ENCODE data around the gene PPM1B. TPM values are rescaled to one million over a fixed set of nuclear protein-coding genes. Genes with fewer than 3 reads are reported as not detected.

Gene PPM1B
- total and polyA plus RNA-seq, 5 donors from 2014 or later, result 48.9 to 91.8 (median 61.8) TPM

DNA sequence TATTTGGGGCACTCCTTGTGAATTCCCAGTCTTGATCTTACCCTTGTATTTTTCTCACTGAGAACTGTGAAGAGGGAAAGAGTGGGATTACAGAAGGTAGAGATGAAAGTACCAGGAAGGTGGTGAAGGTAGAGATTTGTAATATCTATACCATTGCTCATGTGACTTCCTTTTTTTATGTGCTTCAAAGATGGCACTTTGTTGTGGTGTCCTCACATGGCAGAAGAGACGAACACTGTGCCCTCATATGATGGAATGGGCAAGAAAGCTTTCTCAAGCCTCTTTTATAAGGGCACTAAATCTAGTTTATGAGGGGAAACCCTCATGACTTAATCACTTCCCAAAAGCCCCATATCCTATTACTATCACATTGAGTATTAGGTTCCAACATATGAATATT is 28.9 kb upstream of the PPM1B start:
- Histone ChIP-seq H3K9me3 (ENCODE audit: control insufficient read depth in 2 of 2, low read length in 2 of 2) (no peaks in the 10 kb centered on the region), H3K4me3 (ENCODE audit: low read depth, low read length) (no peak overlapping the region), H3K27ac (ENCODE audit: insufficient read depth, low read length, poor library complexity, severe bottlenecking) (no peak overlapping the region), H3K4me1 (ENCODE audit: control insufficient read depth, insufficient read depth, low read length, poor library complexity, severe bottlenecking) (no peaks in the 10 kb centered on the region), H3K36me3 (ENCODE audit: control insufficient read depth, insufficient read depth, low read length) (no peaks in the 10 kb centered on the region), H3K27me3 (ENCODE audit: control insufficient read depth, insufficient read depth, low read length) (no peaks in the 10 kb centered on the region)
- DNase-seq, result no peak
- H3K4me1 Mint-ChIP-seq, result peaks cover 0 to 4% (median 0%) of the 10 kb centered on the region in 4 donors
- H3K36me3 Mint-ChIP-seq, result no peaks in the 10 kb centered on the region
- no peak for ATAC-seq (ENCODE audit: low read depth in 2 of 2)
- no peak overlapping the region for H3K27ac Mint-ChIP-seq
- H3K27me3 Mint-ChIP-seq, result peaks cover 16% of the 10 kb centered on the region
- peaks cover 0 to 5% (median 0%) of the 10 kb centered on the region in 7 donors for H3K9me3 Mint-ChIP-seq
- H3K4me3 Mint-ChIP-seq, result no peak overlapping the region

GRCh38 chr2:44142306-44142705 is 26.4 kb upstream of the PPM1B start:
- H3K27ac ChIP-seq (ENCODE audit: insufficient read depth, low read length, poor library complexity, severe bottlenecking), result no peak overlapping the region
- no peaks in the 10 kb centered on the region for H3K36me3 ChIP-seq (ENCODE audit: control insufficient read depth, insufficient read depth, low read length)
- no peaks in the 10 kb centered on the region for H3K4me1 ChIP-seq (ENCODE audit: control insufficient read depth, insufficient read depth, low read length, poor library complexity, severe bottlenecking)
- no peak overlapping the region for H3K4me3 ChIP-seq (ENCODE audit: low read depth, low read length)
- Mint-ChIP-seq H3K4me1 (peaks cover 0 to 6% (median 0%) of the 10 kb centered on the region in 4 donors), H3K36me3 (no peaks in the 10 kb centered on the region), H3K9me3 (peaks cover 0 to 5% (median 0%) of the 10 kb centered on the region in 7 donors), H3K4me3 (no peak overlapping the region), H3K27me3 (peaks cover 16% of the 10 kb centered on the region), H3K27ac (no peak overlapping the region)
- H3K9me3 ChIP-seq (ENCODE audit: control insufficient read depth in 2 of 2, low read length in 2 of 2), result no peaks in the 10 kb centered on the region
- ATAC-seq (ENCODE audit: low read depth in 2 of 2) (no peak), DNase-seq (no peak)
- H3K27me3 ChIP-seq (ENCODE audit: control insufficient read depth, insufficient read depth, low read length), result no peaks in the 10 kb centered on the region

- Histone ChIP-seq H3K27me3 (ENCODE audit: control insufficient read depth, insufficient read depth, low read length) (peaks cover under 1% of the 10 kb centered on the region), H3K27ac (ENCODE audit: insufficient read depth, low read length, poor library complexity, severe bottlenecking) (no peak overlapping the region), H3K4me1 (ENCODE audit: control insufficient read depth, insufficient read depth, low read length, poor library complexity, severe bottlenecking) (no peaks in the 10 kb centered on the region), H3K4me3 (ENCODE audit: low read depth, low read length) (no peak overlapping the region), H3K36me3 (ENCODE audit: control insufficient read depth, insufficient read depth, low read length) (no peaks in the 10 kb centered on the region), H3K9me3 (ENCODE audit: control insufficient read depth in 2 of 2, low read length in 2 of 2) (no peaks in the 10 kb centered on the region)
- H3K27ac Mint-ChIP-seq, result peak overlapping the region in 1 of 3 donors; percentile 5
- DNase-seq, result no peak
- H3K36me3 Mint-ChIP-seq, result no peaks in the 10 kb centered on the region
- H3K9me3 Mint-ChIP-seq, result peaks cover 0 to 5% (median 0%) of the 10 kb centered on the region in 7 donors
- no peak for ATAC-seq (ENCODE audit: low read depth in 2 of 2)
- H3K4me3 Mint-ChIP-seq, result no peak overlapping the region
- peaks cover 16% of the 10 kb centered on the region for H3K27me3 Mint-ChIP-seq
- H3K4me1 Mint-ChIP-seq, result peaks cover 0 to 6% (median 0%) of the 10 kb centered on the region in 4 donors
Measured at GRCh38 chr2:44143701-44144100, 25.0 kb upstream of the PPM1B start.

DNA sequence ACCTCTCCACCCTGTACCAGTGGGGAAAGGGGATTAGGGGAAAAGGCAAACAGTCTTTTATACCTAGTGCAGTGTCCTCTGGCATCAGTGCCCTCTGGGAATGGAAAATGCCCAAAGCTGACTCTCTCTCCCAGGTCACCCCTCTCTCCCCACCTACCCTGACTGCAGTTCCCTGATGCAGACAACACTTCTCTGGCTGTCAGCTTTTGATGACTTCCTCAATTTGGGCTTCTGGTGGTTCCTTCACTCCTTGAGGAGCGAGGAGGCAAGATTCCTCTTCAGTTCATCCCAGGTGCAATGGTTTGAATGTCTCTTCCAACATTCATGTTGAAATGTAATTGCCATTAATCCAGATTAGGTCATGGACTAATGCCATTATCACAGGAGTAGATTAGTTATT is 19.7 kb upstream of the PPM1B start:
- no peak for DNase-seq
- ATAC-seq (ENCODE audit: low read depth in 2 of 2), result no peak
- peaks cover 10% of the 10 kb centered on the region for H3K27me3 ChIP-seq (ENCODE audit: control insufficient read depth, insufficient read depth, low read length)
- H3K4me1 ChIP-seq (ENCODE audit: control insufficient read depth, insufficient read depth, low read length, poor library complexity, severe bottlenecking), result no peaks in the 10 kb centered on the region
- H3K4me3 ChIP-seq (ENCODE audit: low read depth, low read length), result no peak overlapping the region
- Mint-ChIP-seq H3K27ac (no peak overlapping the region), H3K4me3 (no peak overlapping the region), H3K27me3 (peaks cover 11% of the 10 kb centered on the region), H3K4me1 (peaks cover 0 to 2% (median 0%) of the 10 kb centered on the region in 4 donors), H3K9me3 (peaks cover 0 to 1% (median 0%) of the 10 kb centered on the region in 7 donors), H3K36me3 (no peaks in the 10 kb centered on the region)
- no peaks in the 10 kb centered on the region for H3K36me3 ChIP-seq (ENCODE audit: control insufficient read depth, insufficient read depth, low read length)
- no peaks in the 10 kb centered on the region for H3K9me3 ChIP-seq (ENCODE audit: control insufficient read depth in 2 of 2, low read length in 2 of 2)
- no peak overlapping the region for H3K27ac ChIP-seq (ENCODE audit: insufficient read depth, low read length, poor library complexity, severe bottlenecking)

GRCh38 chr2:44150473-44150872 is 18.2 kb upstream of the PPM1B start:
- no peaks in the 10 kb centered on the region for H3K9me3 Mint-ChIP-seq
- H3K4me1 ChIP-seq (ENCODE audit: control insufficient read depth, insufficient read depth, low read length, poor library complexity, severe bottlenecking), result no peaks in the 10 kb centered on the region
- H3K4me3 Mint-ChIP-seq, result no peak overlapping the region
- H3K36me3 ChIP-seq (ENCODE audit: control insufficient read depth, insufficient read depth, low read length), result no peaks in the 10 kb centered on the region
- no peak overlapping the region for H3K4me3 ChIP-seq (ENCODE audit: low read depth, low read length)
- peaks cover 0 to 2% (median 0%) of the 10 kb centered on the region in 4 donors for H3K4me1 Mint-ChIP-seq
- no peak overlapping the region for H3K27ac Mint-ChIP-seq
- H3K27me3 ChIP-seq (ENCODE audit: control insufficient read depth, insufficient read depth, low read length), result peaks cover 10% of the 10 kb centered on the region
- no peaks in the 10 kb centered on the region for H3K9me3 ChIP-seq (ENCODE audit: control insufficient read depth in 2 of 2, low read length in 2 of 2)
- ATAC-seq (ENCODE audit: low read depth in 2 of 2) (no peak), DNase-seq (no peak)
- H3K27me3 Mint-ChIP-seq, result peaks cover 11% of the 10 kb centered on the region
- H3K27ac ChIP-seq (ENCODE audit: insufficient read depth, low read length, poor library complexity, severe bottlenecking), result no peak overlapping the region
- H3K36me3 Mint-ChIP-seq, result no peaks in the 10 kb centered on the region

GRCh38 chr2:44152865-44153669 is 15.6 kb upstream of the PPM1B start:
- H3K4me3 ChIP-seq (ENCODE audit: low read depth, low read length), result no peak overlapping the region

GRCh38 chr2:44155666-44156446 is 12.8 kb upstream of the PPM1B start:
- H3K27ac Mint-ChIP-seq, result no peak overlapping the region
- Histone ChIP-seq H3K4me3 (ENCODE audit: low read depth, low read length) (no peak overlapping the region), H3K36me3 (ENCODE audit: control insufficient read depth, insufficient read depth, low read length) (no peaks in the 10 kb centered on the region), H3K27ac (ENCODE audit: insufficient read depth, low read length, poor library complexity, severe bottlenecking) (no peak overlapping the region), H3K27me3 (ENCODE audit: control insufficient read depth, insufficient read depth, low read length) (no peaks in the 10 kb centered on the region), H3K4me1 (ENCODE audit: control insufficient read depth, insufficient read depth, low read length, poor library complexity, severe bottlenecking) (no peaks in the 10 kb centered on the region), H3K9me3 (ENCODE audit: control insufficient read depth in 2 of 2, low read length in 2 of 2) (no peaks in the 10 kb centered on the region)
- no peaks in the 10 kb centered on the region for H3K9me3 Mint-ChIP-seq
- no peak overlapping the region for H3K4me3 Mint-ChIP-seq
- H3K27me3 Mint-ChIP-seq, result peaks cover 14% of the 10 kb centered on the region
- H3K36me3 Mint-ChIP-seq, result no peaks in the 10 kb centered on the region
- ATAC-seq (ENCODE audit: low read depth in 2 of 2) (no peak), DNase-seq (no peak)
- no peaks in the 10 kb centered on the region for H3K4me1 Mint-ChIP-seq

More at GRCh38 chr2:44152865-44153669, 15.6 kb upstream of the PPM1B start:
- H3K4me1 ChIP-seq (ENCODE audit: control insufficient read depth, insufficient read depth, low read length, poor library complexity, severe bottlenecking), result no peaks in the 10 kb centered on the region
- Mint-ChIP-seq H3K4me1 (no peaks in the 10 kb centered on the region), H3K27me3 (peaks cover 17% of the 10 kb centered on the region), H3K4me3 (no peak overlapping the region), H3K36me3 (no peaks in the 10 kb centered on the region), H3K27ac (no peak overlapping the region), H3K9me3 (no peaks in the 10 kb centered on the region)
- H3K27ac ChIP-seq (ENCODE audit: insufficient read depth, low read length, poor library complexity, severe bottlenecking), result no peak overlapping the region
- ATAC-seq (ENCODE audit: low read depth in 2 of 2) (no peak), DNase-seq (no peak)
- H3K36me3 ChIP-seq (ENCODE audit: control insufficient read depth, insufficient read depth, low read length), result no peaks in the 10 kb centered on the region
- H3K27me3 ChIP-seq (ENCODE audit: control insufficient read depth, insufficient read depth, low read length), result peaks cover 10% of the 10 kb centered on the region
- H3K9me3 ChIP-seq (ENCODE audit: control insufficient read depth in 2 of 2, low read length in 2 of 2), result no peaks in the 10 kb centered on the region
